GM11168 (cell line): Measurements from ENCODE around the gene CDKAL1.

Source experiments
- in situ Hi-C: fragments of 300-500 bp; cut with MboI; formaldehyde crosslinking; loops from one replicate; pipeline ENCODE4 v1.12.0; 2022; ENCODE audit warnings: low sequenced_read_pairs; ENCODE audit not compliant: unreplicated experiment

Gene CDKAL1

DNA sequence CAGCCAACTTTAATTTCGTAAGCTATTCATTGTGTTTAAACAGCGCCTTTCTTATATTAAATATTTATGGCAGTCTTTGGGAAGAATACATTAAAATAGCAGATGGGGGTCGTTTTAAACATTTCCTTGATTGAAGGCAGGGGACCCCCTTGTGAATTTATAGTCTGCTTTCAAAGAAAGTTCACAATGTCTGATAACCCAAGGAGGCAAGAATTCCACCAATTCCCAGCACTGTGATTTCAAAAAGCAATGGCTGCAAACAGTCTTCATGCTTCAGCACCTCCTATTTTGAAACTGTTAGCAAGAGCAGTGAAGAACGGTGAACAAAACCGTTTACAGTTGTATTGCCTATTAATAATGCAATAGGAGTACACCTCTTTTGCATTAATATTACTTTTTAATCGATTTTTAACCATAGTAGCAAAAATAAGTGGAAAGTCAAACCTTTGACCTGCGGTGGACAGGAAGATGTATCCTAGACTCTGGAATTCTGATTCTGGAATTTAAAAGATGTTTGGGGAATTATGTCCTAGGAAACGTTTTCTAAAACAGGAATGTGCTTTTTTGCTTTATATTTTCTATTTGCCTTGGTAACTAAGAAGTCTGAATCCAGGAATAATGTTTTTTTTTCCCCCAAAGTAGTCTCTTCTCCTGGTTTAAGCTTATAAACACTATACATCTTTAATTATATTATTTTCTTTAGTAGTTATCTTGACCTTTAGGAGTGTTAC, 393.0 kb downstream of the CDKAL1 start:
- in situ Hi-C loops: no loop called here

DNA sequence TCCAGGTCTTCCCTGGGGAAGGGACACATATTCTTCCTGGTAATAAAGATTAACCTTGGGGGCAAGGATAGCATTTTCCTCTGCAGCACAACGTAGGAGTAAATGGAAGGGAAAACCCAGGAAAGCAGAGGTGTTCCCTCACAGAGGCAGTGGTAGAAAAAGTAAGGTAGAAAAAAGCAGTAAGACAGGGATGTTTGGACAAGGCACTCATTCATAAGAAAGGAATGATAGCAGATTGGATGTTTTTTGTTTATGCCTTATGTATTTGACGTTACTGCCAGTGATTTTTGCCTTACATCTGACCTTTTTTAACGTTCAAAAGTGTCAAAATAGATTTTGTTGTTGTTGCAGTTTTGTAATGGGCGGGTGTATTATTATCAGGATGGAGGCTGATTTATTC, 395.0 kb downstream of the CDKAL1 start:
- in situ Hi-C loops: no loop called here

DNA sequence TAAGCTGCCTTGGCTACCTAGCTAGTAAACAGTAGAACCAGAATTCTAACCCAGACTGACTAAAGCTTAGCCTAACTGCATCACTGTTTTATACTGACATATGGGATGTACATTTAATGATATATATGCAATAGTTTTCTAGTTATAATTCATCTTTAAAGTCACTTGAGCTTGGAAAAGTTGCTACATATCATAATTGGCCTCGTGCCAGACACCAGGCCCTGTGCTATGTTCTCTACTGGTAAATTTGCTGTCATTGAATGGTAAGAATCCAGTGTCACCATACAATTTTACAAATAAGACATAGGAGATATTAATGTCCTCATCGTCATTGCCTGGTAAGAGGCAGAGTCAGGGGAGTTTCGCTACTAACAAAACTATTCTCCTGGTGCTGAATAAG, 396.8 kb downstream of the CDKAL1 start:
- in situ Hi-C loops: no loop called here

DNA sequence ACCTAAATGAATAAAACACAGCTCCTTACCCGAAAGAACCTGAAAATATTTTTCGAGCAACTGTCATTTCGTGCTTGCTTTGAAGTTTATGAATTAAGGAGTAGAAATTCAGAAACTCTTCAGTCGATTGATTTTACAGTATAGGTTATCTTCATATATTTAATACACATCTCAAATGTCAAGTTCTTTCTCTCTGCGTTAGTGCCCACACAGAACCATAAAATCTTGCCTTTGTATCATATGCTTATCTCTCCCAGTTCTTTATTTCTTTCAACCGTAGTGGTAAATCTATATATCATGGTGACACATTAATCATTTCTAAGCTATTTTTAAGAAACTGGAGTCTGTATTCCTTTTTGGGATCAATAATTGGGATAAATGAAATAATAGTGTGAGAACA, 397.5 kb downstream of the CDKAL1 start:
- in situ Hi-C loops: no loop called here

DNA sequence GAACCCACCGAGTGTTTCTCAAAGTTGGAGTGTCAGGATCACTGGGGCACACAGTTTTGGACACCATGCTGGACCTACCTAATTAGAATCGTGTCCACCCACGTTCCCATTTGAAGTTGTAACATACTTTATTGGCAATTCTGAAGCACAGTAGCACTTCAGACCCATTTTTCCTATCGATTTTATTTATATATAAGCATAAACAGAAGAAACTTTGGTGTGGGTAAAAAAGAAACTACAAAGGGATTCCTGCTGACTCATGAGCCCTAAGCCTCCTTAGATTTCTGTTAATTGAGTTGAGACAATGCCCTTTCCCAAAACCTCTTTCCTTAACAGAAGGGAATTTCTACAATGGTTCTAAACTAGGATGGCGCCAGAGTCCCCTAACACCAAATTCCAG, 398.0 kb downstream of the CDKAL1 start:
- in situ Hi-C loops: no loop called here

DNA sequence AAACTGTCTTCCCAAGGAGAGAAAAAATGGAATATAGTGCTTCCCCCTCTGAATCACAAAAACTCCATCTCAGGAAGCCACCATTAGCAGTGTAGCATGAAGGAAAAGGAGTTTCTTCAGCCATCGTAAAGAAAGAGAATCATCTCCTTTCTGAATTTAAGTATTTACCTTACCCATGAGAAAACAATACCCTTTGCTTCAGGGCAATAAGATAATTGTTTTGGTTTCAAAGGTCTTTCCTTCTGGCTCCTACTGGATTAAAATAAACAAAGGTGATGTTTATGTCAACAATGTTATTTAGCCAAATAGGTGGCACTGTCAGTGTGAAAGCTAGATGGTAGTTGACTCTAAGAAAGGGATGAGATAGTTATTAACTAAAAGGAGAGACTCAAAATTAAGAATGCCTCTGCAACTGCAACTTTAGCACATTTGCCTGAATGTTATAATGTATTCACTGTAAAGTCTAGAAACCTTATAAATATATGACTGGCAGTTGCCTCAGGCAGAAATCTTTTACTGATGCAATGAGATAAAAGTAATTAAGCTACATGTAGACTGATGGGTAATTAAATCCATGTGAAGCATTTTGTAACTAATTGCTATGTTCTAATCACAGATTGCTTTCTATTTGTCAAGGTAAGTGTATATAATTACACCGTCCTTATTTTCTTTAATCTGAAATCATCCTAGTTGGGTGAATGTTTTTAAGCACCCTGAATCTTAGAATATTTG, 399.0 kb downstream of the CDKAL1 start:
- in situ Hi-C loops: no loop called here

DNA sequence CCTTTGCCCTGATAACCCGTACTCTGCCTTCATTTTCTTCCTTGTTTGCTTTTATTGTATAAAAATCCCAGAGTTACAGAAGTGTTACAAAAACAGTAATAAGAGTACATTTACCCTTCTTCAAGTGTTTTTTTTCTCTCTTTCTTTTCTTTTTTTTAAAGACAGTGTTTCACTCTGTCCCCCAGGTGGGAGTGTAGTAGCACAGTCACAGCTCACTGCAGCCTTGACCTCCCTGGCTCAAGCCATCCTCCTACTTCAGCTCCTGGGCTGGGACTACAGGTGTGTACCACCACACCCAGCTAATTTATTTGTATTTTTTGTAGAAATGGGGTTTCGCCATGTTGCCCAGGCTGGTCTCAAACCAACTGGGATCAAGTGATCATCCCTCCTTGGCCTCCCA, 402.7 kb downstream of the CDKAL1 start:
- in situ Hi-C loops: no loop called here

DNA sequence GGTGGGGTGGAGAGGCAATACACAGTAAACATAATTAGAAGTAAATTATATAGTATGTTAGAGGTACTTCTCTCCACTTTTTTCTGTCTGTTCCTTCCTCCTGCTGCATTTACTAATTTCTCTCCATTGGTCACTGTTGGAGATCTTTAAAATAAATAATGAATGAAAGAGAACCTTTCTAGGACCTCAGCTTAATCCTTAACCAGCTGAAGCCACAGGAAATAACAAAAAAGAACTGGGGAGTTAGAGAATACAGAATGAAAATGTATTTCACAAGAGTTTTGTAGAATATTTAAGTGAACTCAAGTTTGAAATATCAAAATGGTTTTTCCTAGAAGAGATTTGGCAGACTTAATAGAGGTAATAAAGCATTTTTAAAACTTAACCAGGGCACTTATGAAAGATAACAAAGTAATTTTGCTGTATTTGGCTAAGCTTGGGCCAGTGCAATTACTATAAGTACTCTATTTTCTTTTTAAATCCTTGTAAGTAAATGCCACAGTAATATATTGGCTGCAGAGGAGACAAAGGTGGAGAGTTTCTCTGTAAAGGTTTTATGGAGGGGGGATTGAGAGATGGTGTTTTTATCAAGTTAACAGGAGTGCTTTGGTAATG, 405.0 kb downstream of the CDKAL1 start:
- in situ Hi-C loops: no loop called here

DNA sequence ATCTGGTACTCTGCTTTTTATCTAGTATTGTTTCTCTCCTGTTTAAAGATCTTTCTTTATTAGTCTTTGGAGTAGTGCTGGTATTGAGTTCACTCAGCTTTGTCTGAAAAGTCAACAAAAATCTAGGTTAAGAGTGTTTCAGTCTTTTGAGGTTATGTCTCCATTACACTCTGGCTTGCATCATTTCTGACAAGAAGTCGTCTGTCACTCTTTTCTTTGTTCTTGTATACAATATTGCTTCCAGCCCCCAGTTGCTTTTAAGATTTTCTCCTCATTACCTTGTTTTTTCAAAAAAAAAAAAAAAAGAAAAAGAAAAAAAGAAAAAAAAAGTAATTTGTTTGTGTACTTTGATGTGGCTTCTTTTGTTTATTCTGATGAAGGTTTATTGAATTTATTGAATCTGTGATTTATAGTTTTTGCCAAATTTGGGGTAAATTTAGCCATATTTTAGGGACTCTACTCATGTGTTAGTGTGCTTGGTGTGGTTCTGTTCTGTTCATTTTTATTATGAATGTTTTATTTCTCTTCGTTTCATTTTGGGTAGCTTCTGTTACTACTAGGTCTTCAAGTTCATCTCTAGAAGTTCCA, 408.9 kb downstream of the CDKAL1 start:
- in situ Hi-C loops: no loop called here

DNA sequence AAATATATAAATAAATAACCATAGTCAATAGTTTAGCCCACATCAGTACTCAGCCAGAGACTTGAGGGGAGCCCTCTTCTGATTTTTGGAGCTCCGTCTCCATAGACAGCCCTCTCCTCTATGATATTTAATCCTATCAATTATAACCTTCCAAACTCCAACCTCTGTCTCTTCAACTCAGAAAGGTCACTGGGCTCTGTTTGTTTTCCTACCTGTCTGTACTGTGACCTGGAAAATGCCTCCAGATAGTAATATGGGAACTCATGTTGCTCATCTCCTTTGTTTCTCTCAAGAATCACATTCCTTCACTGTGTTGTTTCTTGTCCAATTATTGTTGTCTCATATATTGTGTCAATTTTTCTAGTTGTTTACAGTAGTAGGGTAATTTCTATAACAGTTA, 409.7 kb downstream of the CDKAL1 start:
- in situ Hi-C loops: no loop called here

DNA sequence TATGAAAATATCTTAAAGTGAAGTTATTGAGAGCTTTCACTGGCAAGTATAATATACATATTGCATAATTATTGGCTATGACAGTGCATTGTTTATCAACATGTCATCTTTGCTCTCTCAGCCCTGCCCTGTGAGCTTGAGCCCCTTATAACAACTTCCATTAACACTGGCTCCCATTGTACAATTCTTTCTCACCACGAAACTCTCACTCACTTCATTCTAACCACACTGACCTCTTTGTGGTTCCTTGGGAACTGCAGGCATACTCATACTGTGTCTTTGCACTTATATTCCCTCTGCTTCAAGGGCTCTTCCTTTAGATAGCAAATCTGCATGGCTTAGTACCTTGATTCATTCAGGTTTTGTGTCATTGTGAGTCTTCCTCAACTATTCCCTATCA, 411.8 kb downstream of the CDKAL1 start:
- in situ Hi-C loops: no loop called here

DNA sequence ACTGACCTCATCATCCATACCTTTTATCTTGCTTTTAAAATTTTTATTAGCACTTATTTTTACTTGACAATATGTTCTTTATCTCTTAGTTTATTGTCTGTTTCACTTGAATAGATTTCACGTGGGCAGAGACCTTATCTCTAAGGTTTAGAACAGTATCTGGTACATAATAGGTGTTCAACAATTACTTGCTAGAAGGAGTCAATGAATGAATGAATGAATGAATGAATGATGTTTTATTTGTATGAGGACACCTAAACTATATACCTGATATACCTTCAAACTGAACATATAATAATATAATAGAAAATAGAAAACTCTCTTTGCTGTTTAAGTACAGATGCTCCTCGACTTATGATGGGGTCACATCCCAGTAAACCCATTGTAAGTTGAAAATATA, 412.6 kb downstream of the CDKAL1 start:
- in situ Hi-C loops: no loop called here

DNA sequence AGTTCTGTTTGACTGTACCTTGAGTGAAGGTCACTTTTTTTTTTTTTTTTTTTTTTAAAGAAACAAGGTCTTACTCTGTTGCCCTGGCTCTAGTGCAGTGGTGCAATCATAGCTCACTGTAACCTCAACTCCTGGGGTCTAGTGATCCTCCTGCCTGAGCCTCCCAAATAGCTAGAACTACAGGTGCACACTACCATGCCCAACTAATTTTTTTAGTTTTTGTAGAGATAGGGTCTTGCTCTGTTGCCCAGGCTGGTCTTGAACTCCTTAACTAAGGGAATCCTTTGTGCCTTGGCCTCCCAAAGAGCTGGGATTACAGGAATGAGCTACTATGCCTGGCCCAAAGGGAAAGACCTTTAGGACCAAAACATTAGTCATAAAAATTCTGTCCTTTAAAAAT, 413.7 kb downstream of the CDKAL1 start:
- in situ Hi-C loops: no loop called here

DNA sequence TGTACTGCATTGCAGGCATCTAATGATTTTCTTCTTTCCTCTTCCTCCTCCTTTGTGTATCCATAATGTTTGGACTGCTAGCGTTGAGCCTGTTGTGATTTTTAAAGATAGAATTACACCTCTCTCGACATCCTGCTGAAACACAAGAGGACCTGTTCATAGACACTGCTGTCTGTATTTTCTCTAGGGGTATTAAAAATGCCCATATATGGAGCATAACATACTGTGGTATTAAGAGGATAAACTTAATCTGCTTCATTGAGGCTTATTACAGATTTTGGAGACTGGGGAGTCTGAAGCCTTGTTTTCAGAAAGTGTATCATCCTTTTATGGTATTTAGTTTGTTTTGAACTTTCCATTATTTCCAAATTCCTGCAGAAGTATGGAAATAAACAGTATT, 414.3 kb downstream of the CDKAL1 start:
- in situ Hi-C loops: no loop called here

DNA sequence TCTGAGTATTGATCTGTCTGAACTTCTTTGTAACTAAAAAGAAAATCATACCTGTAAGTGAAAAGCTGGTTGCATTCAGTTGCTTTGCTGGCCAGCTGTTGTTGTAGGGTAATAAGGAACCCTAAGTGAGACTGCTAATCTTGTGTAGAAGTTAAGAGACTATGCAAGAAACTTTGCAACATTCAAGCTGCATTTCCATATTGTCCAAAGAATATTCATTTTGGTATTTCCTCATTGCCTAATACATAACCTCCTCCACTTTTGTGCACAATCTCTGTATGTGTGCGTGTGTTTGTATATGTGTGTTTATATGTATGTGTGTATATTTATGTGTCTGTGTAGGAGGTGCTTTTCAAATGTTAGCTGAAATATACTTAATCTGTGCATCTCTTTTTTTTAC, 414.9 kb downstream of the CDKAL1 start:
- in situ Hi-C loops: no loop called here

DNA sequence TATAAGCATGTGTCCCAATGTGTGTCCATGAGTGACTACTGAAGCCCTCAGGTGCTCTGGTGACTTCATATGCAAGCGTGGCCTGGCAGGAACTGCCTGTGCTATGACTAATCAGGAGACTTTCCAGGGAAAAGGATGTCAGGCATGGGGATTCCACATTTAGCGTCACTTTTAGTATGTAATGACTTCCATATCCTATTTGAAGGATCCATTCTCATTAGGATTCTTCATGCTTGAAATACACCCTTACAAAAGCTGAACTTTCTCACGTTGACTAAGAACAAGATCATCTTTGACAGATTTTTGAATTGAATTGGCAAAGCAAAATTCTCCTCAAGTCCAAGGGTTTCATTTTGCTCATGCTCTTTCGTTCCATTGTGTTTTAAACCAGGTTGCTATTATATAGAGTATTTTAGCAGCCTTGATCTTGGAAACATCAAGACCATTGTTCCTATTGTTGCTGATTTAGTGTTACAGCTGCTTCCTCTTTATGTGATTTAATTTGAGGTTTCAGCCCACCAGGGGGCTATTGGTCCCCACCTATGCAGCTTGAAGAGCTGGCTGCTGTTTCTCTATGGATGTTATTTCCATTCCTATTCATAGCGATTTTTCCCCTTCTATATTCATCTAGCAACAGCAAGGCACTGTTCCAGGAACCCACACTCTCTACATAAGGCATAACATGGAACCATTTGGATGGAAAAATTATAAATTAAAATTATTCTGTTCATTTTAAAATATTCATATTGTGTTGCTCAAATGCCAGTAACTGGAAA, 418.6 kb downstream of the CDKAL1 start:
- in situ Hi-C loops: no loop called here

DNA sequence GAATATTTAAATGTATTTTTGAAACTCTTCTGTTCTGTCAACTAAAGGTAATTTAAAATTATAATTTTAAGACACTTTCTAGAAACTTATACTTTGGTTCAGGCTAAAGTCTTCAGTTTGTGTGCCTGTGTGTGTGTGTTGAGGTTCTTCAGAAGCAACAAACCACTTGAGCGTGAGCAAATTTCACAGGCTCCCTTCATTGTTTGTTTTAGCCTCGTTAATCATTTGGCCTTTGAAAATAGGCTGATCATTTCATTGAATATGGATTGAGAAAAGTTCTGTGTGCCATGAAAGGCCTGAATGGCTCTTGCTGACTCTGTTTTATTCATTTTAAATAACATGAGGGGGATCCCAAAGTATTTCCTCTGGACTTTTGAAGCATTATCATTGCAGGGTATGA, 420.1 kb downstream of the CDKAL1 start:
- in situ Hi-C loops: no loop called here

DNA sequence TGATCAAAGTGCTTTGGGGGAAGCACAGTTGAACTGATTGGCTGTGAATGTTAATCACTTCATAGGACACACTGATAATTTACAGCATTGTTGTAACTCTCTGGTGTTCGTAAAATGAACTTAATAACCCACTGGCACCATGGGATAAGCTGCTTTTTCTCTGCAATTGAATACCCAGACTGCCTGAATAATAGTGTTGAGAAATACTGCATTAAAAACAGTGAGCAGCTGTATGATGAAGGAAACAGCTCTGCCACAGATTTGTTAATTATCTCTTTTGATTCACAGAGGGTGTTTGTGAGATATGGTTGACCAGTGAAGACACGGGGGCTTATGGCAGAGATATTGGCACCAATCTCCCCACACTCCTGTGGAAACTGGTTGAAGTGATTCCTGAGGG, 420.9 kb downstream of the CDKAL1 start:
- in situ Hi-C loops: no loop called here

DNA sequence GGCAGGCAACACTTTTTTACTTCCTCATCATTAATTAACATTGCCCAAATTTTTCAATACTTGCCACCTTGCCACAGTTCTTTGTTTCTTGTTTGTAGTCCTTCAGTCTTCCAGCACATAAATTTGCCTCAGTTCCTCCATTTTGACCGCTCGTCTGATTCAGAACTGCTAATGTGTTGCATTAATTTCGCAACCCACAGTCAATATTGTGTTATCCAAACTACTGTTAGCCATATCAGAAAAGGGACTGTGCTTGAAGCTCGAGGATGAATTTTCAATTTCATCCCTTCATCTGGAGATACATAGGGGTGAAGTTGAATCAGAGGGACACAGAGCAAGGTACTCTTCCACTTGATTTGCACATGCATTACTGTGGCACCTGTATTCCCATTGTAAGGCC, 421.5 kb downstream of the CDKAL1 start:
- in situ Hi-C loops: no loop called here

DNA sequence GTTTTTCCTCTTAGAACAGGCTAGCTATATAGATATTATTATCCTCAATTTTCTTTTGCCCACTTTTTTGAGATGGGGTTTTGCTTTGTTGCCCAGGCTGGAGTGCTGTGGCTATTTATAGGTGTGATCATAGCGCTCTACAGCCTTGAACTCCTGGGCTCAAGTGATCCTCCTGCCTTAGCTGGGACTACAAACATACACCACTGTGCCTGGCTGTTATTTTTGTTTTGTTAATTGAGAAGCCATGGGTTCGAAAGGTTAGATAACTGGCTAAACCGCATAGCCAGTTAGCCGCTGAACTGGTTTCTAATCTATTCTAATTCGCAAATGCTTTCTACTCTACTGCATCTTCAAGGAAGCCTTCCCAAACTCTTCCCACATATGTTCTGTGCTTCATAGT, 425.8 kb downstream of the CDKAL1 start:
- in situ Hi-C loops: no loop called here

DNA sequence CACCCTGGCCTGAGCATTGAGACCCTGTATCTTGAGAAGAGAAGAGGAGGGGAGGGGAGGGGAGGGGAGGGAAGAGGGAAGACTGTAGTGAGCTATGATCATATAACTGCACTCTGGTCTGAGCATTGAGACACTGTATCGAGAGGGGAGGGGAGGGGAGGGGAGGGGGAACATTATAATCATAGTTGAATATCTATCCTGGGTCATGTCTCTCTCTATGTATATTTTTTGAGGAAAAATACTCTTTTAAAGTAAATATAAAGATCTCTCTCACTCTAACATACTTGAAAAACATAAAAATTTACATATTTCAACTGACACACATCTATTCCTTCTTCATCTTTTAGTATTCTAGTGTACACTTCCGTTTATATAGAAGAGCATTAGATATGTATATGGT, 431.0 kb downstream of the CDKAL1 start:
- in situ Hi-C loops: no loop called here
